Suprapubic skin (tissue), 3 donors: Measurements from ENCODE around the gene RFK.

Source experiments
- EP300 ChIP-seq: sonication (generic); formaldehyde crosslinking; IDR thresholded peaks from one replicate; pipeline ENCODE4 v1.6.1; 2017; ENCODE audit warnings: antibody characterized with exemption
- POLR2A ChIP-seq, 2 donors: fragments of 450-650 bp; IDR thresholded peaks; one replicate each; pipeline ENCODE4 v1.6.1; 2017; ENCODE audit warnings: antibody characterized with exemption in 2 of 2, mild to moderate bottlenecking in 2 of 2, moderate library complexity in 2 of 2
- TF ChIP-seq, protein P1 (sequence below), 2 donors: fragments of 200-600 bp in 1 of 2; fragments of 450-650 bp in 1 of 2; sonication (generic) in 1 of 2; IDR thresholded peaks; one replicate each; pipeline ENCODE4 v1.5.1; 2016 to 2019; ENCODE audit warnings: antibody characterized with exemption in 2 of 2, mild to moderate bottlenecking in 1 of 2, moderate library complexity in 1 of 2

GRCh38 chr9:76370396-76371023 is 23.7 kb downstream of the RFK start:
- TF ChIP-seq POLR2A (IDR thresholded peaks at IDR 0.05) (no peak), EP300 (no peak)
- TF ChIP-seq, protein P1, sequence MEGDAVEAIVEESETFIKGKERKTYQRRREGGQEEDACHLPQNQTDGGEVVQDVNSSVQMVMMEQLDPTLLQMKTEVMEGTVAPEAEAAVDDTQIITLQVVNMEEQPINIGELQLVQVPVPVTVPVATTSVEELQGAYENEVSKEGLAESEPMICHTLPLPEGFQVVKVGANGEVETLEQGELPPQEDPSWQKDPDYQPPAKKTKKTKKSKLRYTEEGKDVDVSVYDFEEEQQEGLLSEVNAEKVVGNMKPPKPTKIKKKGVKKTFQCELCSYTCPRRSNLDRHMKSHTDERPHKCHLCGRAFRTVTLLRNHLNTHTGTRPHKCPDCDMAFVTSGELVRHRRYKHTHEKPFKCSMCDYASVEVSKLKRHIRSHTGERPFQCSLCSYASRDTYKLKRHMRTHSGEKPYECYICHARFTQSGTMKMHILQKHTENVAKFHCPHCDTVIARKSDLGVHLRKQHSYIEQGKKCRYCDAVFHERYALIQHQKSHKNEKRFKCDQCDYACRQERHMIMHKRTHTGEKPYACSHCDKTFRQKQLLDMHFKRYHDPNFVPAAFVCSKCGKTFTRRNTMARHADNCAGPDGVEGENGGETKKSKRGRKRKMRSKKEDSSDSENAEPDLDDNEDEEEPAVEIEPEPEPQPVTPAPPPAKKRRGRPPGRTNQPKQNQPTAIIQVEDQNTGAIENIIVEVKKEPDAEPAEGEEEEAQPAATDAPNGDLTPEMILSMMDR (IDR thresholded peaks at IDR 0.05): no peak
